Uterus (tissue), 2 donors: Measurements from ENCODE around the gene EMILIN2.

Source experiments
- CTCF ChIP-seq, 4 experiments: fragments of 200-600 bp in 2 of 4; fragments of 450-650 bp in 2 of 4; sonication (generic) in 2 of 4; IDR thresholded peaks; one replicate each; pipeline ENCODE4 v1.5.1; 2016 to 2019; ENCODE audit warnings: antibody characterized with exemption in 4 of 4, mild to moderate bottlenecking in 2 of 4, moderate library complexity in 1 of 4
- POLR2A ChIP-seq, 2 donors: fragments of 450-650 bp; IDR thresholded peaks; one replicate each; pipeline ENCODE4 v1.6.1; 2016; ENCODE audit warnings: antibody characterized with exemption in 2 of 2, mild to moderate bottlenecking in 1 of 2, moderate library complexity in 1 of 2

- TF ChIP-seq CTCF (IDR thresholded peaks at IDR 0.05) (no peak), POLR2A (IDR thresholded peaks at IDR 0.05) (no peak)
Measured at GRCh38 chr18:2952605-2953004, 105.8 kb downstream of the EMILIN2 start.
